WERI-Rb-1 (cell line): ENCODE data around the gene CBFA2T3.

Source experiments
- DNase-seq: peaks from one replicate; pipeline ENCODE4 v3.0.0-alpha.2; 2020
- H3K27ac ChIP-seq: fragments of 250-450 bp; sonication (Bioruptor Pico); 2 replicates; pipeline ENCODE4 v1.5.1; 2020; ENCODE audit warnings: mild to moderate bottlenecking, moderate library complexity
- H3K27me3 ChIP-seq: fragments of 250-450 bp; sonication (Bioruptor Pico); 2 replicates; pipeline ENCODE4 v1.5.1; 2021; ENCODE audit warnings: mild to moderate bottlenecking, low read depth, moderate library complexity; ENCODE audit not compliant: insufficient read depth, severe bottlenecking
- H3K36me3 ChIP-seq: fragments of 250-450 bp; sonication (Bioruptor Pico); 2 replicates; pipeline ENCODE4 v1.5.1; 2020; ENCODE audit warnings: mild to moderate bottlenecking, moderate library complexity
- H3K4me3 ChIP-seq: 2 replicates; pipeline ENCODE4 v1.5.1; 2011; ENCODE audit warnings: low read depth, mild to moderate bottlenecking, control low read depth, low read length
- H3K9me3 ChIP-seq: fragments of 250-450 bp; sonication (Bioruptor Pico); 2 replicates; pipeline ENCODE4 v1.5.1; 2021; ENCODE audit warnings: mild to moderate bottlenecking, moderate library complexity; ENCODE audit not compliant: severe bottlenecking
- CTCF ChIP-seq: IDR thresholded peaks from 2 replicates; pipeline ENCODE4 v1.5.1; 2011; ENCODE audit warnings: low read depth, mild to moderate bottlenecking, control low read depth, inconsistent platforms, low read length

The CBFA2T3 gene

GRCh38 chr16:88841521-88842307 lies 135.3 kb downstream of the CBFA2T3 start:
- TF ChIP-seq CTCF: no peak
- no peak overlapping the region for H3K27ac ChIP-seq
- no peak for DNase-seq
- no peaks in the 10 kb centered on the region for H3K27me3 ChIP-seq
- no peaks in the 10 kb centered on the region for H3K9me3 ChIP-seq
- H3K36me3 ChIP-seq: no peaks in the 10 kb centered on the region
- no peak overlapping the region for H3K4me3 ChIP-seq

- no peaks in the 10 kb centered on the region for H3K27me3 ChIP-seq
- no peaks in the 10 kb centered on the region for H3K36me3 ChIP-seq
- no peak for DNase-seq
- H3K4me3 ChIP-seq: no peak overlapping the region
- H3K27ac ChIP-seq: no peak overlapping the region
- H3K9me3 ChIP-seq: no peaks in the 10 kb centered on the region
- no peak for TF ChIP-seq CTCF
Observed at GRCh38 chr16:88840600-88841215, 136.3 kb downstream of the CBFA2T3 start.

- no peak for TF ChIP-seq CTCF
- H3K9me3 ChIP-seq: no peaks in the 10 kb centered on the region
- no peak for DNase-seq
Observed at GRCh38 chr16:88839745-88840599, 137.0 kb downstream of the CBFA2T3 start.

GRCh38 chr16:88839026-88839529 lies 137.9 kb downstream of the CBFA2T3 start:
- H3K27ac ChIP-seq: no peak overlapping the region
- no peaks in the 10 kb centered on the region for H3K9me3 ChIP-seq
- H3K36me3 ChIP-seq: no peaks in the 10 kb centered on the region
- no peak overlapping the region for H3K4me3 ChIP-seq
- DNase-seq: peak; percentile 45
- peak; percentile 56 for TF ChIP-seq CTCF
- H3K27me3 ChIP-seq: no peaks in the 10 kb centered on the region

More at GRCh38 chr16:88839745-88840599, 137.0 kb downstream of the CBFA2T3 start:
- Histone ChIP-seq H3K27ac (no peak overlapping the region), H3K36me3 (no peaks in the 10 kb centered on the region), H3K4me3 (no peak overlapping the region), H3K27me3 (no peaks in the 10 kb centered on the region)

GRCh38 chr16:88838566-88838965 lies 138.4 kb downstream of the CBFA2T3 start:
- Histone ChIP-seq H3K4me3 (no peak overlapping the region), H3K9me3 (no peaks in the 10 kb centered on the region), H3K36me3 (no peaks in the 10 kb centered on the region), H3K27ac (no peak overlapping the region), H3K27me3 (no peaks in the 10 kb centered on the region)
- no peak for TF ChIP-seq CTCF
- DNase-seq: no peak
